ENCODE measurements around the gene DDX27. TPM values are rescaled to one million over a fixed set of nuclear protein-coding genes. Genes with fewer than 3 reads are reported as not detected.

The DDX27 gene
- total and polyA plus RNA-seq, 2 of the 8 experiments (the other 6 are each of a cell fraction or from before 2014, with no cell fraction given): 42.7 to 51.0 TPM

GRCh38 chr20:49288250-49288751, 69.1 kb downstream of the DDX27 start:
- H2AFZ ChIP-seq (ENCODE audit: low read length): no peak overlapping the region
- no peak overlapping the region for H3K56ac ChIP-seq (replicated peaks; ENCODE audit: insufficient read length, low read depth, low read length)
- WGBS, 2 experiments (ENCODE audit: extremely low coverage in 1 of 2, insufficient coverage in 1 of 2, insufficient read length in 1 of 2, insufficient replicate concordance in 2 of 2, low coverage in 1 of 2, low lambda C conversion rate in 2 of 2, missing lambda C conversion rate in 1 of 2): 96% methylated on average over 2 of the region's 2 CpGs; no CpG with 5 or more reads in 1 of the 2 experiments
- no peak overlapping the region for H2AK5ac ChIP-seq (ENCODE audit: low read depth, low read length)
- H3K18ac ChIP-seq (ENCODE audit: extremely low read depth, low read length): 0 out of 2 replicates have a peak overlapping the region, but pooled peaks have one; percentile 5
- H3K27ac ChIP-seq (ENCODE audit: low read depth, low read length): no peak overlapping the region
- FAIRE-seq (no peak), DNase-seq (ENCODE audit: low read depth in 1 of 2, low spot score in 2 of 2) (no peak)
- no peak overlapping the region for H3K4ac ChIP-seq (replicated peaks; ENCODE audit: insufficient read length, low read depth, low read length)
- no peak overlapping the region for H4K91ac ChIP-seq (replicated peaks; ENCODE audit: insufficient read length, low read length)
- peaks cover 5% of the 10 kb centered on the region for H3K23me2 ChIP-seq (ENCODE audit: low read depth, low read length)
- peaks cover 51 to 82% (median 69%) of the 10 kb centered on the region in 4 experiments for H3K36me3 ChIP-seq (ENCODE audit: control insufficient read depth in 2 of 4, insufficient read depth in 4 of 4, low read length in 3 of 4)
- H3K9ac ChIP-seq (replicated peaks in 1 of 4; ENCODE audit: extremely low read depth in 1 of 4, low read depth in 3 of 4, low read length in 3 of 4): no peak overlapping the region
- peak overlapping the region in 1 of 2 experiments; percentile 97; a peak in 1 of 4 replicates for H3K4me2 ChIP-seq (ENCODE audit: insufficient read depth in 1 of 2, low read depth in 2 of 2, low read length in 2 of 2)
- H2BK15ac ChIP-seq (ENCODE audit: low read length): no peak overlapping the region
- H4K20me1 ChIP-seq (replicated peaks in 1 of 2; ENCODE audit: control insufficient read depth in 1 of 2, insufficient read depth in 2 of 2, low read length in 2 of 2): peaks cover 30 to 38% of the 10 kb centered on the region in 2 experiments
- no peaks in the 10 kb centered on the region; the same call in 1 of the 2 replicates for H3K79me1 ChIP-seq (ENCODE audit: low read depth, low read length)
- no peak overlapping the region for H2BK12ac ChIP-seq (ENCODE audit: low read depth, low read length)
- no peak overlapping the region for H3K4me3 ChIP-seq (ENCODE audit: extremely low read depth in 1 of 4, insufficient read depth in 2 of 4, low read depth in 3 of 4, low read length in 4 of 4)
- no peak overlapping the region for H2BK120ac ChIP-seq (replicated peaks; ENCODE audit: low read depth, low read length)
- no peak overlapping the region for H3K23ac ChIP-seq (ENCODE audit: insufficient read length)
- peak; percentile 94 for TF ChIP-seq POLR2AphosphoS5 (IDR thresholded peaks at IDR 0.05; ENCODE audit: low read depth, low read length)
- TF ChIP-seq POLR2A (IDR thresholded peaks at IDR 0.05; ENCODE audit: control extremely low read depth in 1 of 2, low read depth in 2 of 2, low read length in 2 of 2): peak in 1 of 2 experiments; percentile 74; a peak in 1 of 3 replicates
- no peak for TF ChIP-seq TBP (IDR thresholded peaks at IDR 0.05; ENCODE audit: low read depth, low read length)
- TF ChIP-seq JUND (IDR thresholded peaks at IDR 0.05; ENCODE audit: low read length): 0 out of 2 replicates have a peak, but pooled peaks have one; percentile 2
- no peak overlapping the region for H4K8ac ChIP-seq (ENCODE audit: extremely low read depth, insufficient read depth, low read length)
- H3K4me1 ChIP-seq (replicated peaks in 1 of 4; ENCODE audit: control insufficient read depth in 3 of 4, insufficient read depth in 4 of 4, low read length in 3 of 4): peaks cover 2 to 15% (median 5%) of the 10 kb centered on the region in 4 experiments; a peak in 5 of 7 replicates
- ChIA-PET POLR2A (ENCODE audit: partially characterized antibody) (interaction anchor here (0.6 to 18.5 kb wide), 13 partner anchors 8 to 1057 kb away, joined by 3 to 1132 read pairs (median 4); partner anchors contain the start of gene ZNFX1), CTCF (ENCODE audit: partially characterized antibody) (interaction anchor here (1.3 kb wide), 1 partner anchor 32 kb away, joined by 8 read pairs; no protein-coding TSS in a partner anchor)
- peaks cover 16 to 48% of the 10 kb centered on the region in 2 experiments for H3K79me2 ChIP-seq (ENCODE audit: control insufficient read depth in 1 of 2, insufficient read depth in 2 of 2, low read length in 2 of 2)
- H3K27me3 ChIP-seq (replicated peaks in 1 of 4; ENCODE audit: control insufficient read depth in 3 of 4, extremely low read depth in 1 of 4, insufficient read depth in 3 of 4, low read length in 3 of 4): no peaks in the 10 kb centered on the region
- no peak overlapping the region for H3K14ac ChIP-seq (ENCODE audit: insufficient read length)
- no peaks in the 10 kb centered on the region for H3K9me3 ChIP-seq (ENCODE audit: insufficient read depth in 2 of 2, low read depth in 1 of 2, low read length in 1 of 2)
- no peak overlapping the region for H2BK20ac ChIP-seq (ENCODE audit: low read length)
- no peak overlapping the region for H4K5ac ChIP-seq (ENCODE audit: insufficient read length, low read depth, low read length)
- H2BK5ac ChIP-seq (ENCODE audit: low read depth, low read length): no peak overlapping the region

Data from H1 (cell line).